ENCODE results near the gene HOXC13. TPM values are rescaled to one million over a fixed set of nuclear protein-coding genes. Genes with fewer than 3 reads are reported as not detected.

Gene HOXC13
- total RNA-seq, 2 donors from 2014 or later: not detected

GRCh38 chr12:53980802-53981496 lies 42.3 kb downstream of the HOXC13 start:
- intact Hi-C loops (cut with DNase I): no loop called here
- peaks cover 12% of the 10 kb centered on the region for H3K4me1 ChIP-seq
- H3K9me3 ChIP-seq: no peaks in the 10 kb centered on the region
- no peak overlapping the region for H3K27ac ChIP-seq
- no peaks in the 10 kb centered on the region for H3K36me3 ChIP-seq (replicated peaks in 1 of 2; ENCODE audit: insufficient read depth in 1 of 2, low read depth in 2 of 2)
- DNase-seq (no peak), ATAC-seq (no peak)
- H3K4me3 ChIP-seq: no peak overlapping the region
- 27 to 35% methylated on average over 14 to 15 of the region's 15 CpGs for WGBS, 2 donors
- H3K27me3 ChIP-seq: peaks cover 0 to 67% of the 10 kb centered on the region in 2 donors
- no peak for TF ChIP-seq CTCF (IDR thresholded peaks at IDR 0.05)
- no peak for TF ChIP-seq POLR2A (IDR thresholded peaks at IDR 0.05)

- Histone ChIP-seq H3K36me3 (replicated peaks in 1 of 2; ENCODE audit: insufficient read depth in 1 of 2, low read depth in 2 of 2) (no peaks in the 10 kb centered on the region), H3K27ac (no peak overlapping the region), H3K9me3 (no peaks in the 10 kb centered on the region), H3K4me1 (peaks cover 18% of the 10 kb centered on the region), H3K4me3 (no peak overlapping the region), H3K27me3 (peaks cover 0 to 67% of the 10 kb centered on the region in 2 donors)
- no peak for TF ChIP-seq POLR2A (IDR thresholded peaks at IDR 0.05)
- no peak for TF ChIP-seq CTCF (IDR thresholded peaks at IDR 0.05)
- 22 to 24% methylated on average over 30 of the region's 30 CpGs for WGBS, 2 donors
- intact Hi-C loops (cut with DNase I): no loop called here
- DNase-seq (no peak), ATAC-seq (no peak)
Observed at GRCh38 chr12:53981634-53982565, 43.3 kb downstream of the HOXC13 start.

GRCh38 chr12:53982648-53983567 lies 44.3 kb downstream of the HOXC13 start:
- 8 to 9% methylated on average over 26 of the region's 26 CpGs for WGBS, 2 donors
- Histone ChIP-seq H3K4me1 (peaks cover 18% of the 10 kb centered on the region), H3K4me3 (no peak overlapping the region), H3K36me3 (replicated peaks in 1 of 2; ENCODE audit: insufficient read depth in 1 of 2, low read depth in 2 of 2) (no peaks in the 10 kb centered on the region), H3K27ac (no peak overlapping the region), H3K27me3 (peaks cover 0 to 71% of the 10 kb centered on the region in 2 donors), H3K9me3 (no peaks in the 10 kb centered on the region)
- intact Hi-C loops (cut with DNase I): no loop called here
- ATAC-seq (no peak), DNase-seq (no peak)
- TF ChIP-seq CTCF (IDR thresholded peaks at IDR 0.05): no peak
- TF ChIP-seq POLR2A (IDR thresholded peaks at IDR 0.05): no peak

GRCh38 chr12:53983568-53983949 lies 44.9 kb downstream of the HOXC13 start:
- Histone ChIP-seq H3K4me1 (peaks cover 18% of the 10 kb centered on the region), H3K9me3 (no peaks in the 10 kb centered on the region), H3K36me3 (replicated peaks in 1 of 2; ENCODE audit: insufficient read depth in 1 of 2, low read depth in 2 of 2) (no peaks in the 10 kb centered on the region), H3K27ac (no peak overlapping the region), H3K27me3 (peaks cover 0 to 73% of the 10 kb centered on the region in 2 donors), H3K4me3 (no peak overlapping the region)
- no peak for DNase-seq
- 7 to 10% methylated on average over 17 of the region's 17 CpGs for WGBS, 2 donors
- TF ChIP-seq POLR2A (IDR thresholded peaks at IDR 0.05): no peak
- no peak for TF ChIP-seq CTCF (IDR thresholded peaks at IDR 0.05)
- intact Hi-C loops (cut with DNase I): no loop called here
- no peak for ATAC-seq
